OCI-LY7 (cell line): ENCODE data around the gene PMVK. TPM values are rescaled to one million over a fixed set of nuclear protein-coding genes. Genes with fewer than 3 reads are reported as not detected.

ENCODE experiments used
- BruUV-seq: library from RNA; stranded (reverse); fragments of 400-500 nt; replicated peaks from 2 replicates; lab custom pipeline; 2021; lab: Mats Ljungman, UMichigan
- CTCF ChIA-PET: fragments of 300-600 bp; sonication (Branson Sonifier 250); formaldehyde crosslinking; loops from one replicate; lab custom pipeline; 2022; ENCODE audit warnings: antibody characterized with exemption; ENCODE audit not compliant: unreplicated experiment; lab: Charles Lee
- POLR2A ChIA-PET: fragments of 300-600 bp; sonication (Branson Sonifier 250); formaldehyde crosslinking; loops from one replicate; lab custom pipeline; 2022; ENCODE audit warnings: antibody characterized with exemption; lab: Charles Lee
- DNase-seq: peaks from one replicate; pipeline ENCODE4 v3.0.0-alpha.2; 2015; ENCODE audit warnings: low spot score
- H2AFZ ChIP-seq: fragments of 200-600 bp; sonication (generic), shearing (Covaris generic); 2 replicates; pipeline ENCODE4 v1.6.1; 2014; ENCODE audit warnings: mild to moderate bottlenecking, antibody characterized with exemption, low read length, moderate library complexity
- H3K27ac ChIP-seq: fragments of 200-600 bp; sonication (generic); 2 replicates; pipeline ENCODE4 v1.5.1; 2014; ENCODE audit warnings: mixed run types, low read depth, mild to moderate bottlenecking, moderate library complexity, low read length, inconsistent platforms; ENCODE audit not compliant: poor library complexity, severe bottlenecking
- H3K36me3 ChIP-seq: fragments of 200-600 bp; sonication (generic); 2 replicates; pipeline ENCODE4 v1.6.1; 2014; ENCODE audit warnings: mild to moderate bottlenecking, antibody characterized with exemption, low read length, moderate library complexity, mixed read lengths; ENCODE audit not compliant: insufficient read depth
- H3K4me1 ChIP-seq: fragments of 200-600 bp; sonication (generic); 2 replicates; pipeline ENCODE4 v1.5.1; 2014; ENCODE audit warnings: mild to moderate bottlenecking, low read length; ENCODE audit not compliant: insufficient read depth, poor library complexity, severe bottlenecking
- H3K4me2 ChIP-seq: fragments of 200-600 bp; sonication (generic); 2 replicates; pipeline ENCODE4 v1.6.1; 2014; ENCODE audit warnings: mild to moderate bottlenecking, low read length
- H3K4me3 ChIP-seq: fragments of 200-600 bp; sonication (generic); 2 replicates; pipeline ENCODE4 v1.5.1; 2014; ENCODE audit warnings: mild to moderate bottlenecking, low read depth, low read length; ENCODE audit not compliant: poor library complexity, severe bottlenecking
- H3K79me2 ChIP-seq: fragments of 200-600 bp; sonication (generic); 2 replicates; pipeline ENCODE4 v1.6.1; 2016; ENCODE audit warnings: low read depth, mild to moderate bottlenecking, low read length, moderate library complexity, mixed read lengths; ENCODE audit not compliant: insufficient read depth
- H3K9me2 ChIP-seq: fragments of 200-600 bp; sonication (generic); 2 replicates; pipeline ENCODE4 v1.6.1; 2016; ENCODE audit warnings: mild to moderate bottlenecking, low read length, mixed read lengths; ENCODE audit not compliant: insufficient read depth
- H3K9me3 ChIP-seq: fragments of 200-600 bp; sonication (generic); 2 replicates; pipeline ENCODE4 v1.6.1; 2014; ENCODE audit warnings: mild to moderate bottlenecking, mixed run types, low read length, mixed read lengths
- H4K20me1 ChIP-seq: fragments of 200-600 bp; sonication (generic); 2 replicates; pipeline ENCODE4 v1.6.1; 2014; ENCODE audit warnings: mild to moderate bottlenecking, antibody characterized with exemption, low read length, moderate library complexity, mixed read lengths; ENCODE audit not compliant: insufficient read depth
- CTCF ChIP-seq: fragments of 200-600 bp; sonication (generic); conservative IDR thresholded peaks from 2 replicates; pipeline ENCODE4 v1.5.1; 2014; ENCODE audit warnings: mild to moderate bottlenecking, antibody characterized with exemption, low read length, moderate library complexity, mixed read lengths
- EZH2phosphoT487 ChIP-seq: fragments of 200-600 bp; sonication (generic); IDR thresholded peaks from 2 replicates; pipeline ENCODE4 v1.6.1; 2018; ENCODE audit warnings: low read depth, borderline replicate concordance, mild to moderate bottlenecking, mixed run types, antibody characterized with exemption, low read length, moderate library complexity, mixed read lengths
- intact Hi-C: fragments of 100-400 bp; cut with micrococcal nuclease; formaldehyde crosslinking; loops from one replicate; pipeline ENCODE4 v1.10.0; 2022; ENCODE audit not compliant: unreplicated experiment
- total RNA-seq, 2 experiments: library from RNA; depleted of rRNA in 1 of 2; stranded (reverse); fragments of >200 nt in 1 of 2; shearing (Covaris generic) in 1 of 2; gene quantifications; 2 replicates each; pipeline ENCODE4 v1.2.3, GENCODE V29; 2014 to 2022

PMVK gene
- total RNA-seq, 2 experiments from 2014 or later: 16.3 to 54.0 TPM

GRCh38 chr1:154967331-154967950, 30.9 kb upstream of the PMVK start:
- intact Hi-C loops: no loop called here
- ChIA-PET POLR2A (interaction anchor here (2.1 kb wide), 1 partner anchor 16 kb away, joined by 5 read pairs; the partner anchor contains the start of gene FLAD1), CTCF (no interaction called here)
- Histone ChIP-seq H3K4me3 (no peak overlapping the region), H2AFZ (no peak overlapping the region), H3K9me2 (no peaks in the 10 kb centered on the region), H3K4me2 (no peak overlapping the region), H4K20me1 (no peaks in the 10 kb centered on the region), H3K79me2 (peaks cover 19% of the 10 kb centered on the region), H3K4me1 (peaks cover 31% of the 10 kb centered on the region), H3K27ac (no peak overlapping the region), H3K9me3 (no peaks in the 10 kb centered on the region), H3K36me3 (peaks cover 80% of the 10 kb centered on the region)
- no TSS peak for BruUV-seq
- TF ChIP-seq EZH2phosphoT487 (no peak), CTCF (no peak)
- DNase-seq: no peak

GRCh38 chr1:154966111-154966510, 29.6 kb upstream of the PMVK start:
- ChIA-PET CTCF (interaction anchor here (0.6 kb wide), 1 partner anchor 45 kb away, joined by 4 read pairs; no protein-coding TSS in a partner anchor), POLR2A (interaction anchor here (2.1 kb wide), 1 partner anchor 18 kb away, joined by 5 read pairs; the partner anchor contains the start of gene FLAD1)
- no peak for DNase-seq
- no peak overlapping the region for H3K4me3 ChIP-seq
- BruUV-seq: no TSS peak
- H3K27ac ChIP-seq: no peak overlapping the region
- TF ChIP-seq CTCF: no peak
- TF ChIP-seq EZH2phosphoT487: no peak
- no peaks in the 10 kb centered on the region for H3K9me3 ChIP-seq
- no peak overlapping the region for H3K4me2 ChIP-seq
- H3K9me2 ChIP-seq: no peaks in the 10 kb centered on the region
- no peaks in the 10 kb centered on the region for H4K20me1 ChIP-seq
- intact Hi-C loops: no loop called here
- H3K79me2 ChIP-seq: peaks cover 8% of the 10 kb centered on the region
- H2AFZ ChIP-seq: no peak overlapping the region
- H3K4me1 ChIP-seq: peaks cover 24% of the 10 kb centered on the region
- H3K36me3 ChIP-seq: peaks cover 78% of the 10 kb centered on the region

GRCh38 chr1:154964359-154964758, 27.8 kb upstream of the PMVK start:
- Histone ChIP-seq H3K79me2 (peaks cover 17% of the 10 kb centered on the region), H3K4me2 (no peak overlapping the region), H3K27ac (no peak overlapping the region), H3K4me1 (peaks cover 19% of the 10 kb centered on the region), H3K36me3 (peaks cover 74% of the 10 kb centered on the region), H4K20me1 (0 out of 2 replicates have a peak, but pooled peaks cover 4% of the 10 kb centered on the region), H3K4me3 (no peak overlapping the region), H3K9me2 (no peaks in the 10 kb centered on the region), H2AFZ (no peak overlapping the region), H3K9me3 (no peaks in the 10 kb centered on the region)
- DNase-seq: no peak
- CTCF ChIA-PET: no interaction called here
- TF ChIP-seq CTCF (no peak), EZH2phosphoT487 (no peak)
- POLR2A ChIA-PET: no interaction called here
- BruUV-seq: no TSS peak
- intact Hi-C loops: loop anchor here (5.0 kb wide), 1 partner anchor 98 kb away; the partner anchor contains the start of gene EFNA4
